Endometrial microvascular endothelial cells (primary cell): ENCODE measurements around the gene C9orf152. TPM values are rescaled to one million over a fixed set of nuclear protein-coding genes. Genes with fewer than 3 reads are reported as not detected.
"Not testable (repeated sequence)": the region's sequence is repeated elsewhere in the genome, so short reads cannot be mapped to it uniquely, and the experiment has no call there.

Experiments
- in situ Hi-C: cut with HindIII; loops from 2 replicates; pipeline ENCODE4 v1.10.0; 2017; ENCODE audit warnings: low sequenced_read_pairs, low pct_unique_long_range_greater_than_20kb; ENCODE audit errors: inconsistent ontology term
- total RNA-seq: library from RNA; depleted of rRNA; stranded (reverse); fragments of >200 nt; gene quantifications from one replicate; pipeline ENCODE4 v1.2.3, GENCODE V29; 2015; ENCODE audit errors: inconsistent ontology term

C9orf152 gene
- total RNA-seq: not detected

- in situ Hi-C loops: no loop called here
Observed at GRCh38 chr9:110208031-110208430, at the start of gene C9orf152. Gene C9orf152, minus strand, starts transcription at chr9:110208159. Its CDS starts 580 bp downstream, at chr9:110207579.

GRCh38 chr9:110257097-110257841 is 49.3 kb upstream of the C9orf152 start:
- in situ Hi-C loops: no loop called here

- in situ Hi-C loops: no loop called here
Observed at GRCh38 chr9:110256380-110257096, 48.6 kb upstream of the C9orf152 start, which contains the start of gene TXN. Gene TXN, minus strand, starts transcription at chr9:110256507. Its CDS starts 72 bp downstream, at chr9:110256435.

- in situ Hi-C loops: no loop called here
Observed at GRCh38 chr9:110255463-110256379, 47.8 kb upstream of the C9orf152 start.

DNA sequence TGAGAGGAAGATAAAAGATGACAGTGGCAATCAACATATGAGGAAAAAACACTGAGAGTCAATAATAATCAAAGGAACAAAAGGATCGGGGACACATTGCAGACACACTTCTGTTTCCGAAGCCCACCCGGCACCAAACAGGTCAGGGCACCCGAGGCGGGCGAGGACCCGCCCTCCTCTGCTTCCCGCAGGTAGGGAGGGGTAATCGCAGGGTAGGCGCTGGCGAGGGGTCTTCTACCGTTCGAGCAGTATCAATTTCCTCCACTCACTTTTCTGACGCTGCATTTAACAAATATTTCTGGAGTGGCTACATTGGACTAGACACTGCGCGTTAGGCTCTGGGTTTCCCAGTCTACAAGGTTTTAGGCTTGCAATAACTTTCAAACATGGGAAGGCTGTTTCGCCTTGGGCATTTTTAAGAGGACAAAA is 47.1 kb upstream of the C9orf152 start:
- in situ Hi-C loops: no loop called here

- in situ Hi-C loops: no loop called here
Observed at GRCh38 chr9:110254500-110254899, 46.5 kb upstream of the C9orf152 start.

GRCh38 chr9:110252509-110253139 is 44.7 kb upstream of the C9orf152 start:
- in situ Hi-C loops: no loop called here

DNA sequence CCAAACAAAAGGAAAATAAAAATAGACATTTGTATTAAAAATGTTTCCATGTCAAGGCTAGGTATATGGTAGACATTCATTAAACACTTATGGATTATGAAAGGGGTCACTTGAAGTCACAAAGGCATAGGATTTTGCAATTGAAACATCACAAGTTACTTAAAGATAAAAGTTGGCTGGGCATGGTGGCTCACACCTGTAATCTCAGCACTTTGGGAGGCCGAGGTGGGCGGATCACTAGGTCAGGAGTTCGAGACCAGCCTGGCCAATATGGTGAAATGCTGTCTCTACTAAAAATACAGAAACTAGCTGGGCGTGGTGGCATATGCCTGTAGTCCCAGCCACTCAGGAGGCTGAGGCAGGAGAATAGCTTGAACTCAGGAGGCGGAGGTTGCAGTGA is 43.8 kb upstream of the C9orf152 start:
- in situ Hi-C loops: not testable (repeated sequence)

DNA sequence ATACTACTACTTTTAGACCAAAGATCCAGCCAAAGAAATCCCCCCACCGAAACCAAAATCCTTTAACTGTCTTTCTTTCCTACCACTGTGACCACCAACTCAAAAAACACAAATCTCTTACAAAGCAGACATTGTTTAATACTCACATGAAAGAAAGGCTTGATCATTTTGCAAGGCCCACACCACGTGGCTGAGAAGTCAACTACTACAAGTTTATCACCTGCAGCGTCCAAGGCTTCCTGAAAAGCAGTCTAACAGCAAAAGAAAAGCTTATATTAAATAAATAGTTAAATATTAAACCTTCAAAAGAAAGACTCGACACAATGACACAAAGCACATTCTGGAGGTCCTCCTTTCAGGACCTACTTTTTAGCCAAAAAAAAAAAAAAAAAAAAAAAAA is 43.3 kb upstream of the C9orf152 start:
- in situ Hi-C loops: no loop called here

- in situ Hi-C loops: no loop called here
Observed at GRCh38 chr9:110249603-110250002, 41.6 kb upstream of the C9orf152 start.

DNA sequence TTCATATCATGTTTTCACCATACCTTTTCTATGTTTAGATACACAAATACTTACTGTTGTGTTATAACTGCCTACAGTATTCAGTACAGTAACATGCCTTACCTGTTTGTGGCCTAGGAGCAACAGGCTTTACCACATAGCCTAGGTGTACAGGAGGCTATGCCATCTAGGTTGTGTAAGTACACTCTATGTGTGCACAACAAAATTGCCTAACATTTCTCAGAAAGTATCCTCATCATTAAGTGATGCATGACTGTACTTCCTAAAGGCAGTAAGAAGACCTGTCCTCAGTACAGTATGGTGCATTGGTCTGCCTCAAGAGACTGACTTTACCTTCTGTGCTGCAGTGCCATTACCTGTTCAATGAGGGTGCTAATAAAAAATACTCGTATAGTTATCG is 40.4 kb upstream of the C9orf152 start:
- in situ Hi-C loops: no loop called here

- in situ Hi-C loops: no loop called here
Observed at GRCh38 chr9:110246214-110246613, 38.3 kb upstream of the C9orf152 start.

DNA sequence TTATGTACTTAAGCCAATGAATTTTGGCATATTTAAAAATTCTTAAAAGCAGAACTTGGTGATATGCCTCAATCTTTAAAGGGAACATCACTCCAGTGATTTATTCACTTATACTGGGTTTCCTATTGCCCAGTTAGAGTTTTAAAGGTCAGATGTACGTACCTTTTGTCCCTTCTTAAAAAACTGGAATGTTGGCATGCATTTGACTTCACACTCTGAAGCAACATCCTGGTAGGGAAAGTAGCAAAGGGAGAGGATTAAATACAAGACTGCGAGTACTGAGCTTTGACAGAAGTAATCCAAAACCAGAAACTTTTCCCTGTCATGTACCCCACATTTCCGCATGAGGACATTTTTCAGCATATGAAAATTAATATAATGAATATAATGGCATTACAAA is 36.7 kb upstream of the C9orf152 start:
- in situ Hi-C loops: no loop called here

GRCh38 chr9:110241858-110242321 is 33.9 kb upstream of the C9orf152 start:
- in situ Hi-C loops: no loop called here

DNA sequence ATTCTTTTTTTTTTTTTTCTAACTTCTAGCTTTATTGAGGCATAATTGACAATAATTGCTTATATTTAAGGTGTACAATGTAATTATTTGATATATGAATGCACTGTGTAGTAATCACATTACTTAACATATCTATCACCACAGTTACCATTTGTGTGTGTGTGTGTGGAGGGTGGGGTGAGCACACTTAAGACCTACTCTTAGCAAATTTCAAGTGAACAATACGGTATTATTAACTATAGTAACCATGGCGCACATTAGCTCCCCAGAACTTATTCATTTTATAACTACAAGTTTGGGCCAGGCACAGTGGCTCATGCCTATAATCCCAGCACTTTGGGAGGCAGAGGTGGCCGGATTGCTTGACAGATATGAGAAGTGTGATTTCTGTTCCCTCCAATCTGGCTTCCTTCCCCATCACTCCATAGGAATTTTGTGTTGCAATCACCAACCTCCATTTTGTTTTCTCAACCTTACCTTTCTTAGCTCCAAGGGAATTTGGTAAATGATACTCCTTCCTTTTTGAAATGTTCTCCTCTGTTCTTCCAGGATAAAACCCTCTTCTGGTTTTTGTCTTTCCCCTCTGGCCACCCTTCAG is 33.4 kb upstream of the C9orf152 start:
- in situ Hi-C loops: no loop called here

- in situ Hi-C loops: no loop called here
Observed at GRCh38 chr9:110240198-110240597, 32.2 kb upstream of the C9orf152 start.

GRCh38 chr9:110228321-110228720 is 20.4 kb upstream of the C9orf152 start:
- in situ Hi-C loops: no loop called here

DNA sequence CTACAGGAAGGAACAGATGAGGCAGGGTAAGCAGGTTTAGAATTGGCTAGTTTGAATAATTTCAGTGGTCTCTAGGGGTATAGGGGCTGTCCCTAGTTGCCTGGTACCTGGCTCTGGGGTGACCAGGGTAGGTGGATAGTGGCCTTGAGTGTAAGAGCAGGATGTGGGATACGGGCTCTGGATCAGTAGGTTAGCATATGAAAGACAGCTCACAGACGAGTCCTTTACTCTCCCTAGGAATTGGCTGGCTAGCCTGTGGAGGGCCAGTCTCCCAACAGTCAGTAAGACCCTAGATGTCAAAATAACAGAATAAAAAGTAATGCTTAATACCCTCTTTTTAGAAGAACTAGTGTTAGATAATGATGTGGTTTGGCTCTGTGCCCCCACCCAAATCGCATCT is 16.6 kb upstream of the C9orf152 start:
- in situ Hi-C loops: no loop called here
